HFFc6 (cell line): Measurements from ENCODE around the gene CSNK2B. TPM values are rescaled to one million over a fixed set of nuclear protein-coding genes. Genes with fewer than 3 reads are reported as not detected.

Experiments used
- DNase-seq: peaks from one replicate; pipeline ENCODE4 v3.0.0-alpha.2; 2018
- H3K27ac Mint-ChIP-seq: 2 replicates; pipeline ENCODE4 v1.8.0; 2020; ENCODE audit warnings: mild to moderate bottlenecking, mixed read lengths
- H3K27me3 Mint-ChIP-seq: 2 replicates; pipeline ENCODE4 v1.8.0; 2021; ENCODE audit warnings: mild to moderate bottlenecking, moderate library complexity, mixed read lengths; ENCODE audit not compliant: insufficient read depth
- H3K36me3 Mint-ChIP-seq: 2 replicates; pipeline ENCODE4 v1.8.0; 2021; ENCODE audit warnings: low read depth, mixed read lengths
- H3K4me1 Mint-ChIP-seq: 2 replicates; pipeline ENCODE4 v1.8.0; 2020; ENCODE audit warnings: low read depth, mixed read lengths
- H3K4me3 Mint-ChIP-seq: 2 replicates; pipeline ENCODE4 v1.8.0; 2020; ENCODE audit warnings: mild to moderate bottlenecking, moderate library complexity, mixed read lengths
- H3K9me3 Mint-ChIP-seq: 2 replicates; pipeline ENCODE4 v1.8.0; 2020; ENCODE audit warnings: mild to moderate bottlenecking, mixed read lengths
- total RNA-seq, 6 experiments: library from RNA; stranded (reverse); fragmentation: NEBNext Ultra II Directional; extraction: Animal tissue kit (Norgen Biotek cat#: 25700); gene quantifications; 2 replicates in 1 of 6; 3 replicates in 5 of 6; pipeline ENCODE4 v1.2.3, GENCODE V29; 2021
- TF ChIP-seq, protein P1 (sequence below): fragments of 200-600 bp; sonication (generic); IDR thresholded peaks from 2 replicates; pipeline ENCODE4 v1.5.0; 2021; ENCODE audit warnings: antibody characterized with exemption, mild to moderate bottlenecking

The CSNK2B gene
- total RNA-seq, 6 experiments from 2014 or later: 200 to 255 (median 225) TPM

DNA sequence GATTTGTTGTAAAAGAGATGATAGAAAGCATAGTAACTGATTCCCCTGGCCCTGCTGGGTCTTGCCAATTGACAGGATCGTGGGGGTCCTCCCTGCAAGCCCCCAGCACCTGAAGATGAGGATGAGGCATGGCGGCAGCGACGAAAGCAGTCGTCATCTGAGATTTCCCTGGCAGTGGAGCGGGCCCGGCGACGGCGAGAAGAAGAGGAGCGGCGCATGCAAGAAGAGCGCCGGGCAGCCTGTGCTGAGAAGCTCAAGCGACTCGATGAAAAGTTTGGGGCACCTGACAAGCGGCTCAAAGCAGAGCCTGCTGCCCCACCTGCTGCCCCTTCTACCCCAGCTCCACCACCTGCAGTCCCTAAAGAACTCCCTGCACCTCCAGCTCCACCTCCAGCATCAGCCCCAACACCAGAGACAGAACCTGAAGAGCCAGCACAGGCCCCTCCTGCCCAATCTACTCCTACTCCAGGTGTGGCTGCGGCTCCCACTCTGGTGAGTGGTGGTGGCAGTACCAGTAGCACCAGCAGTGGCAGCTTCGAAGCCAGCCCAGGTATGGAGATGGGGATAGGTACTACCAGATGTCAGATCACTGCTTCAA is 38.1 kb upstream of the CSNK2B start:
- no peak for DNase-seq
- Mint-ChIP-seq H3K27ac (peak overlapping the region; percentile 44), H3K9me3 (no peaks in the 10 kb centered on the region), H3K27me3 (peaks cover 4% of the 10 kb centered on the region), H3K36me3 (peaks cover 59% of the 10 kb centered on the region), H3K4me1 (peaks cover 15% of the 10 kb centered on the region), H3K4me3 (no peak overlapping the region)
- TF ChIP-seq, protein P1, sequence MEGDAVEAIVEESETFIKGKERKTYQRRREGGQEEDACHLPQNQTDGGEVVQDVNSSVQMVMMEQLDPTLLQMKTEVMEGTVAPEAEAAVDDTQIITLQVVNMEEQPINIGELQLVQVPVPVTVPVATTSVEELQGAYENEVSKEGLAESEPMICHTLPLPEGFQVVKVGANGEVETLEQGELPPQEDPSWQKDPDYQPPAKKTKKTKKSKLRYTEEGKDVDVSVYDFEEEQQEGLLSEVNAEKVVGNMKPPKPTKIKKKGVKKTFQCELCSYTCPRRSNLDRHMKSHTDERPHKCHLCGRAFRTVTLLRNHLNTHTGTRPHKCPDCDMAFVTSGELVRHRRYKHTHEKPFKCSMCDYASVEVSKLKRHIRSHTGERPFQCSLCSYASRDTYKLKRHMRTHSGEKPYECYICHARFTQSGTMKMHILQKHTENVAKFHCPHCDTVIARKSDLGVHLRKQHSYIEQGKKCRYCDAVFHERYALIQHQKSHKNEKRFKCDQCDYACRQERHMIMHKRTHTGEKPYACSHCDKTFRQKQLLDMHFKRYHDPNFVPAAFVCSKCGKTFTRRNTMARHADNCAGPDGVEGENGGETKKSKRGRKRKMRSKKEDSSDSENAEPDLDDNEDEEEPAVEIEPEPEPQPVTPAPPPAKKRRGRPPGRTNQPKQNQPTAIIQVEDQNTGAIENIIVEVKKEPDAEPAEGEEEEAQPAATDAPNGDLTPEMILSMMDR: no peak

DNA sequence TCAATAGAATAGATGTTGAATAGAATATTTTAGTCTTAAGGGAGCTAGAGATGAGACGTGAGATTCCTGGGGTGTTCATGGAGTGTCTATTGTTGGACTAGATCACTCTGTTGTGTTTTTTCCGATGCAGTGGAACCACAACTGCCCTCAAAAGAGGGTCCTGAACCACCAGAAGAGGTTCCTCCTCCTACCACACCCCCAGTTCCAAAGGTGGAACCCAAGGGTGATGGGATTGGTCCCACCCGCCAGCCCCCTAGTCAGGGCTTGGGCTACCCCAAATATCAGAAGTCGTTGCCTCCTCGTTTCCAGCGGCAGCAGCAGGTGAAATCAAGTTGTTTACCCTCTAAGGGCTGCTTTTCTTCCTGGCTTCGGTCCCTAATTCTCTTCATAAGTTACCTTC is 36.9 kb upstream of the CSNK2B start:
- no peak overlapping the region for H3K4me3 Mint-ChIP-seq
- H3K27me3 Mint-ChIP-seq: peaks cover 4% of the 10 kb centered on the region
- H3K27ac Mint-ChIP-seq: no peak overlapping the region
- H3K36me3 Mint-ChIP-seq: peaks cover 55% of the 10 kb centered on the region
- TF ChIP-seq, protein P1: no peak
- DNase-seq: no peak
- H3K4me1 Mint-ChIP-seq: peaks cover 25% of the 10 kb centered on the region
- H3K9me3 Mint-ChIP-seq: no peaks in the 10 kb centered on the region

DNA sequence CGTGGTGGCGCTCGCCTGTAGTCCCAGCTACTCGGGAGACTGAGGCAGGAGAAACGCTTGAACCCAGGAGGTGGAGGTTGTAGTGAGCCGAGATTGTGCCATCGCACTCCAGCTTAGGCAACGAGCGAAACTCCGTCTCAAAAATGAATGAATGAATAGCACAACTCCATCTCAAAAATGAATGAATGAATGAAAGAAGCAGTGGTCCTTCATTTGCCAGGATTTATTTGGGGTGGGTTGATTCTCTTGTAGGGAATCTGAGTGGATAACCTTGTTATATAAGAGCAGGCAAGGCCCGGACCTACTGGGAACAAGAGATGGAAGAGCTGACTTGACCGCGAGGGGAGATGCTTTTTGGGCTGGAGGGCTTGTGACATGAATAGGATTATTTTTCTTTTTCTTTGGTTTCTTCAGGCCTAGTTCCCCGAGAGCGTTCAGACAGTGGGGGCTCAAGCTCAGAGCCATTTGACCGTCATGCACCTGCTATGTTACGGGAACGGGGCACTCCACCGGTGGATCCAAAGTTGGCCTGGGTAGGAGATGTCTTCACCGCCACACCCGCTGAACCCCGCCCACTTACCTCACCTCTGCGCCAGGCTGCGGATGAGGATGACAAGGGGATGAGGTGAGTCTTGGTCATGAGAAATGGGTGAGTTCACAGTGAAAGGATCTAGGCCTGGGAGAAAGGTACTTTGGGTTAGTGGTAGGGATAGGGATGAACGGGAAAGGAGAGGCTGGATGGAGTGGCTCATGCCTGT is 35.5 kb upstream of the CSNK2B start:
- peaks cover 34% of the 10 kb centered on the region for H3K4me1 Mint-ChIP-seq
- DNase-seq: no peak
- H3K4me3 Mint-ChIP-seq: no peak overlapping the region
- H3K27me3 Mint-ChIP-seq: peaks cover 4% of the 10 kb centered on the region
- H3K36me3 Mint-ChIP-seq: peaks cover 56% of the 10 kb centered on the region
- H3K27ac Mint-ChIP-seq: peak overlapping the region; percentile 61
- TF ChIP-seq, protein P1: no peak
- H3K9me3 Mint-ChIP-seq: no peaks in the 10 kb centered on the region

DNA sequence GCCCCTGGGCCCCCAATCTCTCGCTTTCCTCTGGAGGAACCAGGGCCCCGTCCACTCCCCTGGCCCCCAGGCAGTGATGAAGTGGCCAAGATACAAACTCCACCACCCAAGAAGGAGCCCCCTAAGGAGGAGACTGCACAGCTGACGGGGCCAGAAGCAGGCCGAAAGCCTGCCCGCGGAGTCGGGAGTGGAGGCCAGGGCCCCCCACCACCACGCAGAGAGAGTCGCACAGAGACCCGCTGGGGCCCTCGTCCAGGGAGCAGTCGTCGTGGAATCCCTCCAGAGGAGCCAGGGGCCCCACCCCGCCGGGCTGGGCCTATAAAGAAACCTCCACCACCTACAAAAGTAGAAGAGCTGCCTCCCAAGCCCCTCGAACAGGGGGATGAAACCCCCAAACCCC is 34.7 kb upstream of the CSNK2B start:
- Mint-ChIP-seq H3K4me1 (peaks cover 40% of the 10 kb centered on the region), H3K9me3 (no peaks in the 10 kb centered on the region), H3K27ac (peak overlapping the region; percentile 61), H3K36me3 (peaks cover 57% of the 10 kb centered on the region), H3K4me3 (no peak overlapping the region), H3K27me3 (peaks cover 5% of the 10 kb centered on the region)
- TF ChIP-seq, protein P1: no peak
- DNase-seq: no peak

DNA sequence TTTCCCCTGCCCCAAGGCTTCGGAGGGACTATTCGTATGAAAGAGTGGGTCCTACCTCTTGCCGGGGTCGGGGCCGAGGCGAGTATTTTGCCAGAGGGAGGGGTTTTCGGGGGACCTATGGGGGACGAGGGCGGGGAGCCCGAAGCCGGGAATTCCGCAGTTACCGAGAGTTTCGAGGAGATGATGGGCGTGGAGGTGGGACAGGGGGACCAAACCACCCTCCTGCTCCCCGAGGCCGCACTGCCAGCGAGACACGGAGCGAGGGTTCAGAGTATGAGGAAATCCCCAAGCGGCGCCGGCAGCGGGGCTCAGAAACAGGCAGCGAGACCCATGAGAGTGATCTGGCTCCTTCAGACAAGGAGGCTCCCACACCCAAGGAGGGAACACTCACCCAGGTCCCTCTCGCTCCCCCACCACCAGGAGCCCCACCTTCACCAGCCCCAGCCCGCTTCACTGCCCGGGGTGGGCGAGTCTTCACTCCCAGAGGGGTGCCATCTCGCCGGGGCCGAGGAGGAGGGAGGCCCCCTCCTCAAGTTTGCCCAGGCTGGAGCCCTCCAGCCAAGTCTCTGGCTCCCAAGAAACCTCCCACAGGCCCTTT is 34.1 kb upstream of the CSNK2B start:
- H3K4me3 Mint-ChIP-seq: peak overlapping the region; percentile 13; the same call in 1 of the 2 replicates
- peaks cover 40% of the 10 kb centered on the region for H3K4me1 Mint-ChIP-seq
- H3K27ac Mint-ChIP-seq: no peak overlapping the region; the same call in 1 of the 2 replicates
- no peak for DNase-seq
- peaks cover 5% of the 10 kb centered on the region for H3K27me3 Mint-ChIP-seq
- TF ChIP-seq, protein P1: no peak
- H3K36me3 Mint-ChIP-seq: peaks cover 57% of the 10 kb centered on the region
- no peaks in the 10 kb centered on the region for H3K9me3 Mint-ChIP-seq
